CD4-positive, alpha-beta T cell treated with Interleukin-12 subunit alpha and Interleukin-12 subunit beta, for 1 hour (primary cell): ENCODE results near the gene BUD13.
A peak's percentile ranks its signal among the peaks of the same experiment; 100 is the strongest.
"Not testable (repeated sequence)": the region's sequence is repeated elsewhere in the genome, so short reads cannot be mapped to it uniquely, and the experiment has no call there.

ENCODE experiments used
- DNase-seq: peaks from one replicate; pipeline ENCODE4 v3.0.0-alpha.2; 2020

Gene BUD13

GRCh38 chr11:116772443-116773202 lies at the start of gene BUD13:
TSS of gene BUD13 (minus strand) at chr11:116772987. CDS start at chr11:116772964, 23 bp downstream.
- peak; percentile 95 for DNase-seq

GRCh38 chr11:116822575-116822974 lies 49.8 kb upstream of the BUD13 start:
- DNase-seq: no peak

GRCh38 chr11:116821050-116821918 lies 48.5 kb upstream of the BUD13 start:
- DNase-seq: no peak

- no peak for DNase-seq
These were observed 46.3 kb upstream of the BUD13 start for GRCh38 chr11:116819049-116819448.

- no peak for DNase-seq
These were observed 41.7 kb upstream of the BUD13 start for GRCh38 chr11:116814502-116814901.

GRCh38 chr11:116813781-116814471 lies 41.1 kb upstream of the BUD13 start:
- DNase-seq: no peak

GRCh38 chr11:116813170-116813569 lies 40.4 kb upstream of the BUD13 start:
- no peak for DNase-seq

- no peak for DNase-seq
These were observed 39.3 kb upstream of the BUD13 start for GRCh38 chr11:116812109-116812508.

GRCh38 chr11:116811194-116811593 lies 38.4 kb upstream of the BUD13 start:
- no peak for DNase-seq

GRCh38 chr11:116808262-116809175 lies 35.7 kb upstream of the BUD13 start:
- no peak for DNase-seq

GRCh38 chr11:116807601-116808261 lies 34.9 kb upstream of the BUD13 start:
- no peak for DNase-seq

GRCh38 chr11:116804001-116804400 lies 31.2 kb upstream of the BUD13 start:
- DNase-seq: no peak

- not testable (repeated sequence) for DNase-seq
These were observed 28.9 kb upstream of the BUD13 start for GRCh38 chr11:116801662-116802061.

GRCh38 chr11:116800610-116801009 lies 27.8 kb upstream of the BUD13 start:
- DNase-seq: no peak

- DNase-seq: no peak
These were observed 25.6 kb upstream of the BUD13 start for GRCh38 chr11:116798368-116798767.

GRCh38 chr11:116797816-116798215 lies 25.0 kb upstream of the BUD13 start:
- no peak for DNase-seq

GRCh38 chr11:116796548-116796947 lies 23.8 kb upstream of the BUD13 start:
- DNase-seq: no peak

- DNase-seq: no peak
These were observed 22.1 kb upstream of the BUD13 start for GRCh38 chr11:116794851-116795250.

GRCh38 chr11:116793772-116794097 lies 20.9 kb upstream of the BUD13 start:
- DNase-seq: no peak

GRCh38 chr11:116792869-116793771 lies 20.3 kb upstream of the BUD13 start:
- DNase-seq: no peak
